TTC549 (cell line): ENCODE measurements around the gene MRPL55.

ENCODE experiments used
- FAIRE-seq: peaks from 2 replicates; lab custom pipeline; 2012; peaks lifted over from hg19 to GRCh38; lab: Jason Lieb, UNC

The MRPL55 gene

GRCh38 chr1:228100822-228101613 is 8.1 kb downstream of the MRPL55 start:
- FAIRE-seq: no peak

- FAIRE-seq: no peak
These were observed 9.8 kb downstream of the MRPL55 start for GRCh38 chr1:228099331-228099732.

GRCh38 chr1:228098323-228098931 is 10.7 kb downstream of the MRPL55 start:
- no peak for FAIRE-seq

GRCh38 chr1:228097333-228098081 is 11.6 kb downstream of the MRPL55 start:
- FAIRE-seq: no peak

- FAIRE-seq: no peak
These were observed 12.4 kb downstream of the MRPL55 start for GRCh38 chr1:228096416-228097332.

- FAIRE-seq: no peak
These were observed 13.2 kb downstream of the MRPL55 start for GRCh38 chr1:228095938-228096337.

GRCh38 chr1:228095161-228095560 is 13.9 kb downstream of the MRPL55 start:
- FAIRE-seq: no peak

GRCh38 chr1:228094432-228095016 is 14.6 kb downstream of the MRPL55 start:
- no peak for FAIRE-seq

GRCh38 chr1:228093050-228093906 is 15.8 kb downstream of the MRPL55 start:
- FAIRE-seq: no peak

- no peak for FAIRE-seq
These were observed 16.6 kb downstream of the MRPL55 start for GRCh38 chr1:228092342-228093049.

GRCh38 chr1:228091084-228091483 is 18.0 kb downstream of the MRPL55 start:
- no peak for FAIRE-seq

GRCh38 chr1:228090613-228091081 is 18.5 kb downstream of the MRPL55 start:
- FAIRE-seq: no peak

GRCh38 chr1:228089519-228090380 is 19.3 kb downstream of the MRPL55 start:
- FAIRE-seq: no peak

- FAIRE-seq: no peak
These were observed 20.3 kb downstream of the MRPL55 start for GRCh38 chr1:228088586-228089498.

- no peak for FAIRE-seq
These were observed 21.3 kb downstream of the MRPL55 start for GRCh38 chr1:228087771-228088251.

- FAIRE-seq: no peak
These were observed 23.7 kb downstream of the MRPL55 start for GRCh38 chr1:228085287-228085951.

- no peak for FAIRE-seq
These were observed 24.3 kb downstream of the MRPL55 start for GRCh38 chr1:228084797-228085196.
